SK-N-SH (cell line): ENCODE data around the gene CCDC183. TPM values are rescaled to one million over a fixed set of nuclear protein-coding genes. Genes with fewer than 3 reads are reported as not detected.

Experiments used
- CTCF ChIA-PET: fragments of 300-600, 350-600 bp; formaldehyde crosslinking; extraction: SDS; loops from one replicate; lab custom pipeline; 2021; lab: Yijun Ruan, JAX
- POLR2A ChIA-PET: fragments of 350-600 bp; sonication (Branson Sonifier 250); formaldehyde crosslinking; extraction: SDS; loops from one replicate; lab custom pipeline; 2020; ENCODE audit warnings: antibody characterized with exemption, inconsistent platforms; lab: Yijun Ruan, JAX
- DNase-seq: peaks from one replicate; pipeline ENCODE4 v3.0.0; 2012
- H2AFZ ChIP-seq: fragments of 200-600 bp; sonication (generic); 2 replicates; pipeline ENCODE4 v1.8.1; 2016; ENCODE audit warnings: antibody characterized with exemption, mild to moderate bottlenecking, low read depth
- H3F3A ChIP-seq: fragments of 200-600 bp; sonication (generic); replicated peaks from 2 replicates; pipeline ENCODE3; 2016; ENCODE audit warnings: antibody characterized with exemption, mild to moderate bottlenecking; ENCODE audit not compliant: insufficient read depth
- H3K27ac ChIP-seq, 2 experiments: fragments of 200-500 bp in 1 of 2; fragments of 200-600 bp in 1 of 2; sonication (Bioruptor generic) in 1 of 2; sonication (generic), shearing (Covaris generic) in 1 of 2; 2 replicates each; pipeline versions ENCODE4 v1.5.1 to v1.6.1; 2014 to 2016; ENCODE audit warnings: low read depth in 2 of 2, inconsistent platforms in 1 of 2, low read length in 1 of 2, mild to moderate bottlenecking in 1 of 2, mixed read lengths in 1 of 2
- H3K27me3 ChIP-seq: fragments of 200-600 bp; sonication (generic), shearing (Covaris generic); 2 replicates; pipeline ENCODE4 v1.6.1; 2016; ENCODE audit warnings: mixed run types; ENCODE audit not compliant: insufficient read depth
- H3K36me3 ChIP-seq, 2 experiments: fragments of 200-500 bp in 1 of 2; fragments of 200-600 bp in 1 of 2; sonication (Bioruptor generic) in 1 of 2; sonication (generic) in 1 of 2; replicated peaks in 1 of 2; 2 replicates each; pipeline versions ENCODE3 to v1.5.1; 2014 to 2016; ENCODE audit warnings: low read length in 1 of 2, mild to moderate bottlenecking in 1 of 2; ENCODE audit not compliant: insufficient read depth in 2 of 2, control insufficient read depth in 1 of 2
- H3K4me1 ChIP-seq, 2 experiments: fragments of 200-500 bp in 1 of 2; fragments of 200-600 bp in 1 of 2; sonication (Bioruptor generic) in 1 of 2; sonication (generic), shearing (Covaris generic) in 1 of 2; 2 replicates each; pipeline versions ENCODE4 v1.5.1 to v1.6.1; 2014 to 2016; ENCODE audit warnings: low read depth in 1 of 2, low read length in 1 of 2, mixed run types in 1 of 2; ENCODE audit not compliant: insufficient read depth in 2 of 2, control insufficient read depth in 1 of 2
- H3K4me2 ChIP-seq: fragments of 200-600 bp; sonication (generic), shearing (Covaris generic); 2 replicates; pipeline ENCODE4 v1.6.1; 2017; ENCODE audit warnings: mixed run types
- H3K4me3 ChIP-seq, 2 experiments: fragments of 200-500 bp in 1 of 2; fragments of 200-600 bp in 1 of 2; sonication (Bioruptor generic) in 1 of 2; sonication (generic), shearing (Covaris generic) in 1 of 2; 2 replicates each; pipeline versions ENCODE4 v1.5.1 to v1.8.1; 2014 to 2016; ENCODE audit warnings: low read depth in 2 of 2, inconsistent platforms in 1 of 2, low read length in 1 of 2, mild to moderate bottlenecking in 1 of 2, mixed read lengths in 1 of 2, moderate library complexity in 1 of 2
- H3K79me2 ChIP-seq: fragments of 200-600 bp; sonication (generic); 2 replicates; pipeline ENCODE4 v1.8.1; 2017; ENCODE audit warnings: mild to moderate bottlenecking; ENCODE audit not compliant: insufficient read depth
- H3K9ac ChIP-seq: fragments of 200-600 bp; sonication (generic); 2 replicates; pipeline ENCODE4 v1.6.1; 2017; ENCODE audit warnings: mixed run types
- H3K9me2 ChIP-seq: fragments of 200-600 bp; sonication (generic); 2 replicates; pipeline ENCODE4 v1.6.1; 2017; ENCODE audit warnings: mixed run types
- H3K9me3 ChIP-seq: fragments of 200-600 bp; sonication (generic); 2 replicates; pipeline ENCODE4 v1.6.1; 2017; ENCODE audit warnings: mixed run types, mild to moderate bottlenecking, moderate library complexity
- H4K20me1 ChIP-seq: fragments of 200-600 bp; sonication (generic); 2 replicates; pipeline ENCODE4 v1.6.1; 2017; ENCODE audit warnings: mild to moderate bottlenecking, mixed run types; ENCODE audit not compliant: insufficient read depth
- CHD2 ChIP-seq: fragments of 150-350 bp; IDR thresholded peaks from 2 replicates; pipeline ENCODE4 v1.6.1; 2018; ENCODE audit warnings: low read length; ENCODE audit not compliant: partially characterized antibody
- EP300 ChIP-seq, 2 experiments: IDR thresholded peaks; 2 replicates each; pipeline versions ENCODE4 v1.4.0 to v1.6.1; 2012; ENCODE audit warnings: borderline replicate concordance in 1 of 2, low read depth in 1 of 2, low read length in 1 of 2
- FOXJ3 ChIP-seq: sonication (generic); formaldehyde crosslinking; IDR thresholded peaks from 2 replicates; pipeline ENCODE4 v1.5.1; 2020; ENCODE audit warnings: mild to moderate bottlenecking, missing genetic modification reagents
- GATA2 ChIP-seq: sonication (generic); formaldehyde crosslinking; IDR thresholded peaks from 2 replicates; pipeline ENCODE4 v1.5.0; 2020; ENCODE audit warnings: mild to moderate bottlenecking, missing genetic modification reagents
- IRF3 ChIP-seq: fragments of 150-350 bp; IDR thresholded peaks from 2 replicates; pipeline ENCODE4 v1.6.1; 2016; ENCODE audit warnings: mild to moderate bottlenecking, low read depth, low read length
- MAX ChIP-seq: IDR thresholded peaks from 2 replicates; pipeline ENCODE4 v1.4.0; 2012; ENCODE audit warnings: low read depth
- MXI1 ChIP-seq: IDR thresholded peaks from 2 replicates; pipeline ENCODE4 v1.6.1; 2012; ENCODE audit warnings: mild to moderate bottlenecking, low read depth, low read length, improper control_type of control experiment
- PBX3 ChIP-seq: IDR thresholded peaks from 2 replicates; pipeline ENCODE4; 2012
- POLR2AphosphoS5 ChIP-seq: IDR thresholded peaks from 2 replicates; pipeline ENCODE4 v1.6.1; 2012; ENCODE audit warnings: low read depth, low read length
- RCOR1 ChIP-seq: fragments of 150-350 bp; IDR thresholded peaks from 2 replicates; pipeline ENCODE4 v1.6.1; 2017; ENCODE audit warnings: antibody characterized with exemption, low read length
- RXRA ChIP-seq: IDR thresholded peaks from 2 replicates; pipeline ENCODE4 v1.4.0; 2012; ENCODE audit warnings: low read depth, mild to moderate bottlenecking, borderline replicate concordance
- TAF1 ChIP-seq: IDR thresholded peaks from 2 replicates; pipeline ENCODE4 v1.6.1; 2012; ENCODE audit warnings: low read depth, mild to moderate bottlenecking, low read length, moderate library complexity, borderline replicate concordance
- ZBTB33 ChIP-seq: IDR thresholded peaks from 2 replicates; pipeline ENCODE4 v1.4.0; 2012; ENCODE audit warnings: low read depth, borderline replicate concordance
- WGBS: methylation state at CpG from one replicate; pipeline ENCODE4 v1.1.6; 2017; ENCODE audit warnings: low lambda C conversion rate; 5-methylcytosine and 5-hydroxymethylcytosine counted together
- polyA plus RNA-seq, 3 experiments: library from polyadenylated mRNA; depleted of rRNA; stranded (reverse); fragments of >200 nt; gene quantifications; 2 replicates each; pipeline ENCODE4 v1.2.3, GENCODE V29; 2012

Gene CCDC183
- polyA plus RNA-seq, 1 of the 3 experiments (the other 2 are of a cell fraction) = 5.3 TPM

GRCh38 chr9:136760424-136760823 lies 35.7 kb upstream of the CCDC183 start:
- no peak overlapping the region for H3K4me2 ChIP-seq
- H3K9me2 ChIP-seq = no peaks in the 10 kb centered on the region
- no peaks in the 10 kb centered on the region for H3K27me3 ChIP-seq
- H4K20me1 ChIP-seq = no peaks in the 10 kb centered on the region
- H3K9me3 ChIP-seq = no peaks in the 10 kb centered on the region
- no peak overlapping the region for H3K9ac ChIP-seq
- H3K36me3 ChIP-seq = no peaks in the 10 kb centered on the region
- no peaks in the 10 kb centered on the region for H3F3A ChIP-seq
- H3K4me1 ChIP-seq = peaks cover 0 to 16% of the 10 kb centered on the region in 2 experiments; a peak in 1 of 4 replicates
- DNase-seq = no peak
- TF ChIP-seq ZBTB33 (no peak), RXRA (no peak), PBX3 (no peak), MXI1 (no peak), RCOR1 (no peak), EP300 (IDR thresholded peaks at IDR 0.05; ENCODE audit: borderline replicate concordance in 1 of 2, low read depth in 1 of 2, low read length in 1 of 2) (no peak), POLR2AphosphoS5 (no peak), CHD2 (no peak), FOXJ3 (CRISPR knock-in tag) (no peak), GATA2 (no peak), IRF3 (no peak), TAF1 (no peak), MAX (no peak)
- POLR2A ChIA-PET = no interaction called here
- CTCF ChIA-PET = interaction anchor here (0.6 to 4.8 kb wide), 12 partner anchors 9 to 275 kb away, joined by 3 to 53 read pairs (median 4); partner anchors contain the start of genes CCDC183 and LCN6
- H3K79me2 ChIP-seq = no peaks in the 10 kb centered on the region
- no peak overlapping the region; a peak in 1 of 4 replicates for H3K4me3 ChIP-seq
- WGBS = 95% methylated on average over 5 of the region's 25 CpGs
- no peak overlapping the region for H3K27ac ChIP-seq
- no peak overlapping the region for H2AFZ ChIP-seq
